HK-2 (cell line): ENCODE data around the gene PBLD.

Experiments used
- DNase-seq: peaks from one replicate; pipeline ENCODE4 v3.0.0-alpha.2; 2018; ENCODE audit not compliant: unreplicated experiment

Gene PBLD

DNA sequence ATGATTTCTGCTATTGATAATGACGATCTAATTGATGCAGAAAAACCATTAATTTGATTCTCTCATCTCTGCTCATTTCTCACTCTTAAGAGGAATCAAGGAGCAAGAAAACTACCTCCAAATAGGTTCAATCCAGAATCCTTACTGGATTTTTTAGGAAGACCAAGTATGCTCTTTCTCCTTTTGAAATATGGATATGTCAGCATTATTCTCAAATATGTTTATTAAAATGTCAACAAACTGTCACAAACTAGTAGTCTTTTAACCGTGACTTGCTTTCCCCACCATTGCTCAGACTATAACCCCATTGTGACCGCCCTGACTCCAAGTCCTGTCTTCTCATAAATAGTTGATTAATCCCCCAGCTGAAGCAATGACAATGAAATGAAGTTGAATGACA lies 99.7 kb downstream of the PBLD start:
- no peak for DNase-seq
